Right forelimb (tissue), 1 donor: ENCODE data around the gene PRRC2B.
"Not testable (repeated sequence)": the region's sequence is repeated elsewhere in the genome, so short reads cannot be mapped to it uniquely, and the experiment has no call there.

Experiments used
- DNase-seq: peaks from one replicate; pipeline ENCODE4 v3.0.0-alpha.2; 2018

PRRC2B gene

GRCh38 chr9:131387394-131387793, 6.5 kb upstream of the PRRC2B start:
- DNase-seq: no peak

GRCh38 chr9:131391020-131391419, 2.9 kb upstream of the PRRC2B start:
- DNase-seq: no peak

GRCh38 chr9:131391504-131391903, 2.4 kb upstream of the PRRC2B start:
- no peak for DNase-seq

GRCh38 chr9:131394464-131395156, 724 bp downstream of the PRRC2B start:
- peak; percentile 77 for DNase-seq

- DNase-seq: no peak
Measured at GRCh38 chr9:131395157-131396098, 1.5 kb downstream of the PRRC2B start.

- DNase-seq: not testable (repeated sequence)
Measured at GRCh38 chr9:131396099-131396479, 2.2 kb downstream of the PRRC2B start.

GRCh38 chr9:131396626-131397025, 2.7 kb downstream of the PRRC2B start:
- no peak for DNase-seq

- no peak for DNase-seq
Measured at GRCh38 chr9:131397100-131397790, 3.4 kb downstream of the PRRC2B start.

GRCh38 chr9:131398204-131398603, 4.3 kb downstream of the PRRC2B start:
- DNase-seq: no peak

- no peak for DNase-seq
Measured at GRCh38 chr9:131399972-131400371, 6.1 kb downstream of the PRRC2B start.

GRCh38 chr9:131400627-131401026, 6.7 kb downstream of the PRRC2B start:
- DNase-seq: no peak

GRCh38 chr9:131402073-131402472, 8.2 kb downstream of the PRRC2B start:
- DNase-seq: no peak

- peak; percentile 79 for DNase-seq
Measured at GRCh38 chr9:131402738-131403492, 9.0 kb downstream of the PRRC2B start.

- DNase-seq: no peak
Measured at GRCh38 chr9:131403493-131403773, 9.5 kb downstream of the PRRC2B start.

- DNase-seq: no peak
Measured at GRCh38 chr9:131404581-131404980, 10.7 kb downstream of the PRRC2B start.

GRCh38 chr9:131404987-131405386, 11.1 kb downstream of the PRRC2B start:
- no peak for DNase-seq

- DNase-seq: no peak
Measured at GRCh38 chr9:131405428-131405827, 11.5 kb downstream of the PRRC2B start.

GRCh38 chr9:131405858-131406537, 12.1 kb downstream of the PRRC2B start:
- no peak for DNase-seq

- no peak for DNase-seq
Measured at GRCh38 chr9:131406563-131407436, 12.9 kb downstream of the PRRC2B start.

GRCh38 chr9:131407717-131408195, 13.9 kb downstream of the PRRC2B start:
- no peak for DNase-seq

GRCh38 chr9:131409458-131409992, 15.6 kb downstream of the PRRC2B start:
- no peak for DNase-seq
